Measurements from ENCODE around the gene FILIP1.

Gene FILIP1, protein sequence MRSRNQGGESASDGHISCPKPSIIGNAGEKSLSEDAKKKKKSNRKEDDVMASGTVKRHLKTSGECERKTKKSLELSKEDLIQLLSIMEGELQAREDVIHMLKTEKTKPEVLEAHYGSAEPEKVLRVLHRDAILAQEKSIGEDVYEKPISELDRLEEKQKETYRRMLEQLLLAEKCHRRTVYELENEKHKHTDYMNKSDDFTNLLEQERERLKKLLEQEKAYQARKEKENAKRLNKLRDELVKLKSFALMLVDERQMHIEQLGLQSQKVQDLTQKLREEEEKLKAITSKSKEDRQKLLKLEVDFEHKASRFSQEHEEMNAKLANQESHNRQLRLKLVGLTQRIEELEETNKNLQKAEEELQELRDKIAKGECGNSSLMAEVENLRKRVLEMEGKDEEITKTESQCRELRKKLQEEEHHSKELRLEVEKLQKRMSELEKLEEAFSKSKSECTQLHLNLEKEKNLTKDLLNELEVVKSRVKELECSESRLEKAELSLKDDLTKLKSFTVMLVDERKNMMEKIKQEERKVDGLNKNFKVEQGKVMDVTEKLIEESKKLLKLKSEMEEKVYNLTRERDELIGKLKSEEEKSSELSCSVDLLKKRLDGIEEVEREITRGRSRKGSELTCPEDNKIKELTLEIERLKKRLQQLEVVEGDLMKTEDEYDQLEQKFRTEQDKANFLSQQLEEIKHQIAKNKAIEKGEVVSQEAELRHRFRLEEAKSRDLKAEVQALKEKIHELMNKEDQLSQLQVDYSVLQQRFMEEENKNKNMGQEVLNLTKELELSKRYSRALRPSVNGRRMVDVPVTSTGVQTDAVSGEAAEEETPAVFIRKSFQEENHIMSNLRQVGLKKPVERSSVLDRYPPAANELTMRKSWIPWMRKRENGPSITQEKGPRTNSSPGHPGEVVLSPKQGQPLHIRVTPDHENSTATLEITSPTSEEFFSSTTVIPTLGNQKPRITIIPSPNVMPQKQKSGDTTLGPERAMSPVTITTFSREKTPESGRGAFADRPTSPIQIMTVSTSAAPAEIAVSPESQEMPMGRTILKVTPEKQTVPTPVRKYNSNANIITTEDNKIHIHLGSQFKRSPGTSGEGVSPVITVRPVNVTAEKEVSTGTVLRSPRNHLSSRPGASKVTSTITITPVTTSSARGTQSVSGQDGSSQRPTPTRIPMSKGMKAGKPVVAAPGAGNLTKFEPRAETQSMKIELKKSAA (N-terminal part only)

DNA sequence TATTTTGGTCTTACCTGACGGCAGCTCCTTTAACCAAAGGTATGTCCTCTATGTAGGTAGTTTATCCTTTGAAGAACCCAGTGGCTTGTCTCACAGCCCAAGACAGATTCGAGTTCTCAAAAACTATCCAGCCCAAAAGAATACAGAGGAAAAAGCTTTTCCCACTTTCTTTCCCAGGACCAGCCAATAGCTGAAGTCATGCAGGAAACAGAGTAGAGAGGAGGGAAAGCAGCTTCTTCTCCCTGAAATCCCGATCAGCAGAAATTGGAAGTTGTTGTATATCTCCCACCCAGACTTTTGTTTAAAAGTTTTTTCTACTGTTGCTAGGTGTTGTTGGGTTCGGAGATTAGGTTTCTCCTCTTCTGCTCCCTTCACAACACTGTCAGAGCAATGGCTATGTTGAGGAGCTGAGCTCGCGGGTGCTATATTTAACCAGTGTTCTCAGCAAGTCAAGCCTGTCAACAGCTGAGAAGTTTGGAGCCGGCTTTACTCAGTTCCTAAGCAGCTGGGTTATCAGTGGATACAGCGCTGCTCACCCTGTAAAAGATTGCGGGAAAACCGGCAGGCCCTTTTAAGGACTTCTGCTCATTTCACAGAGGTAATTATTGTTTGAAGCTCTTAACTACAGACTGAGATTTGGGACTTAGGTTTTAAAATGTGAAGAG is at the start of gene FILIP1:
TSS of gene FILIP1 (minus strand) at position 401 of the 665 bp plus-strand sequence. CDS start 78,828 bp downstream, outside the sequence.
- no peak for DNase-seq

DNA sequence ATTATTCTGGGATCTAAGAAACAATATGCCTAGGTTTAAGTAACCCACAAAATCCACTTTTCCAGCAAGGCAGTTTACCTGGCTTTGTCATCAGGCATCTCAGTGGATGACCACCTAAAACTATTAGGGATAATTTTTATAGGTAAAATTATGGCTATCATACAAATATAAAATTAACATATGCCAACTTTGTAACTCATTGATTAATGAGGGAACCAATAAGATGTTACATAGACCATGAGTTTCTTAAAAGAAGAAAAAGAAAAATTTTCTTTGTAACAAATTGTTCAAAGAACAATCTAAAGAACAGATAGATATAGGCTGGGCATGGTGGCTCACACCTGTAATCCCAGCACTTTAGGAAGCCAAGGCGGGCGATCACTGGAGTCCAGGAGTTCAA is 49.7 kb upstream of the FILIP1 start:
- no peak for DNase-seq

DNA sequence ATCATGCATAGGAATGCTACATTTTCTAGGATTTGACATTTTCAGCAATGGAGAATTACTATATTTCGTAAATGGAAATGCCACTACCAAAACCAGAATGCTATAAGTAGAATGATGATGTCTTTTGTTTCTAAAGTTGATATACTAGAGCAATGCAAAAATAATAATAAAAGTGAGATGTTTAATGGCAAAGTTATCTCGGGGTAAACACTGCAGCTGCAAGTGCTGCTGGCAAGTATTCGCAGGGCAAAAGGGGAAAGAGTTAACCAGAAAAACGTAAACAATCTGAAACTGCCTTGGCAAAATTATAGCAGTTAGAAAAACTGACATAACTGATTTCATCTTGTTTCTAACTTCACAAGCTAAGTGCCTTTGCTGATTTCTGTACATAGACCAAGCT is 45.5 kb upstream of the FILIP1 start:
- no peak for DNase-seq

DNA sequence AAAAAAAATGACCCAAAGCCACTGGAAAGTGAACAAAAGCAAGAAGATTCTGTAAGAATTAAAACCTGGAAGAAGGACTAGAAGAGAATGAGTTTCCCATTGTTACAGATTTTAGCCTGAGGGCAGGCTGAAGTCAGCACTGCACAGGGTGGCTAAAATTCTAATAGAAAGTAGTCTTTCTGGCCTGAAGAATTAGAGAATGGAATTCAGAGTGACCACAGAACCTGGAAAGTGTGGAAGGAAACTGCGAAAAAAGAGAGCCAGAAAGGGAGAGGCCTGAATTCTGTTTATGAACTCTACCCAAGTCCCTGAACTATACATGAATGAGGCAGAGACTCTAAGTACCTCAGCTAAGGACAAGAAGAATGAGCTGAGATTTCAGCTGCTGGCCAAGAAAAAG is 38.9 kb upstream of the FILIP1 start:
- DNase-seq, result no peak

DNA sequence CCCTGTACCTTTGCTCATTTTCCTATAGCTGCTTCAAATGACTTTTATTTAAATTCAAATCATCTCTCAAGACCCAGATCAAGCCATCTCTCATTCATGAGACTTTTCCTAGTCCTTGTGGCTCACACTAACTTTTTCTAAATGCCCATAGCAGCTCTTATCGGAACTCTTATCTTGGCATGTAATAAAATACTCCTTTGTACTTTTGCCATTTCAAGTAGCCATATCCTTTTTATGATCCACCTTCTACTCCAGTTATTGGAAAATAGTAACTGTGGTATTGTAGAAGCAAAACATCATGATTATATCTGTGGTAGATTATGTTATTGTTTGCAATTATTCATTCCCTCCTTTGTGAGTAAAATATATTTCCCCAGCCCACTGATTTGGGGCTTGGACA is 37.6 kb upstream of the FILIP1 start:
- no peak for DNase-seq

DNA sequence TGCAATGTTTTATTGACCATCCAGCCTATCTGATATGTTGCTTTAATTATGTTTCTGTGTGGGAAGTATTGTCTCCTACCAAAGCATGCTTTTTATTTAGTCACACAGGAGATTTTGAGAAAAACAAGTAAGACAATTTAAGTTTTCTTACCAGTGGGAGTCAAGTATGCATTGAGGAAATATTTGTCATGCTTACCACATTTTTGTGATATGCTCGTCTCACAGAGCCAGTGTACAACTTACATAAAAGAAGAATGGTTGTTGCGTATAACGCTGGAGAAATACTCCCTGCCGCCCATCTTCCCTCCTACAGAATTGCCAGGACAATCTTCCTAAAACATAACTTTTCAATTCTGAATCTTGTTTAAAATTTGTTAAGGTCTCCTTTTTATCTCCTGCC is 37.1 kb upstream of the FILIP1 start:
- no peak for DNase-seq

DNA sequence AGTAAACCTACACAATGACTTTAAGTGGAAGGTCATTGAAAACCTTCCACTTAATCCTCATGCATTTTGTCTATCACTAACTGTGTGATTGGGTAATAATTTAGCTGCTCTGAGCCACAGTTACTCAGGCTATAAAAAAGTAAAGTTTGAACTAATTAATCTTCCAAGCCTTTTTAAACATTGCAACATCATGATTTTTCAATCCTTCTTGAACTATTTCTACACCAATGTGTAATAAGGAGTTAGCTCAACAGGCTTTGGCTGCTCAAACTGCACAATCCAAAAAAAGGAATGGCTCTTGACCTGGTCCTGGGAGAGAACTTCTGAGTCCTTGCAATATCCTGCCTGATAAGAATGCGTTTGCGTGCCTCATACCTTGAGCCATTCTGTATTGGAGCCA is 34.8 kb upstream of the FILIP1 start:
- no peak for DNase-seq

DNA sequence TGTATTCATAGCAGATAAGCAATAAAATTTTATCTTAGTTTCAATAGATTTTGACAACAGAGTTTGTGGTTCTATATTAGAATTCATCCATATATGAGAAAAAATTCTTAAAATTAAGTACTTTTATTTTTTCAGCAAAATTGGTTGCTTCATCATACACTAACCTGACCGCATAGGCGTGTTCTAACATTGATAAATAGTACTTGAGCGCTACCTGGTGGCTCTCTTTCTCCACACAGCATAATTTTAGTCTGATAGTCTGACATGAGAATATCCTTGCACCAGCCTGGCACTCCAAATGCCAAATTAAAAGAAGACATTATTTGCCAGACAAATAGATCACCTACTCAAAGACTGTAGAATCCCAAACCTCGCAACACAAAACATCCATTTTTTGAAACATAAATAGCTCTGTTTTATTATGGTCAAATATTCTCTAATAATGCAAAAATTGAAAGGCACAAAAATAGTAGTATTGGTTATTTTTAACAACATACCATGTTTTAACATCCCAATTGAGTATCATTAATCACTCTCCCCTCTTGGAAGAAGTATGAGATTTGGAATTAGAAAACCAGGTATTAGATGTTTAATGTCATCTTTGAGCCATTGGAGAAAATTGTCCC is 33.0 kb upstream of the FILIP1 start:
- peak; percentile 62 for DNase-seq

DNA sequence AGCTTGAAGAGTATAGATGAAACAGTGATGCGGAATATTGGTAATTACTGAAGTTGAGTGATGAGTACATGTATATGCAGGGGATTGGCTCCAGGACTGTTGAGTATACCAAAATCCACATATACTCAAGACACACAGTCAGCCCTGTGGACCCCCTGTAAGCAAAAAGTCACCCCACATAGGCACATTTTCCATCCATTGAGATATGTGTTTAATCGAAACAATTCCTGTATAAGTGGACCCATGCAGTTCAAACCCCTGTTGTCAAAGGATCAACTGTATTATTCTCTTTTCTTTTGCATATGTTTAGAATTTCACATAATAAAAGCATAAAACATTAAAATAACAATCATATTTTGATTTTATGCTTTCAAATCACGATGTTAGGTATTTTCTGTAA is 32.1 kb upstream of the FILIP1 start:
- DNase-seq, result no peak

DNA sequence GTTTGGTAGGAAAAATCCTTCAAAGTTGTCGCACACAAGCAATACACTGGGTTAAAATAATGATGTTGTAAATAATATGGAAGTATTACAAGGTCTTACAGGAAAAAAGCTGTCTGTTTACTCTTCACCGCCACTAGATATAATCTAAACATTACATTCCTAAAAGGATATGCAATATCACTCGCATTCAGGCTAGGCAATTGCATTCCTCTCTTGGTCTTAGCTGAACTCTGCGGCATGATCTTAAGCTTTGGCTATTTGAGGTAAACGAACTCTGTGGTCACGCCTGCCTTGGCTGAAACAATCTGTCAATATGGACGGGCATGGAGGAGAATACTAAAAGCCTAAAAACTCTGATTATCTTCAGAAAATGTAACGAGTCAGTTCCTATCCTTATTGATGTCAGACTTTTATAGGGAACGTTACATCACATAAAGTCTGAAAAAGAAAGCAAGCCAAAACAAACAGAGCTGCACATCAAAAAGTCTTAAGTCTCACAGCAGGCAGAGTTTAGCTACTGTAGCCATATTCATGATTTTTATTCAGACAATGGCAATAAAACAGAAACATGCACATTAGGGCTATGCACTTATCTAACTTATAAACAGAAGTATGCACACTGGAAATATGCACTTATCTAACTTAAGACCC is 30.8 kb upstream of the FILIP1 start:
- no peak for DNase-seq

DNA sequence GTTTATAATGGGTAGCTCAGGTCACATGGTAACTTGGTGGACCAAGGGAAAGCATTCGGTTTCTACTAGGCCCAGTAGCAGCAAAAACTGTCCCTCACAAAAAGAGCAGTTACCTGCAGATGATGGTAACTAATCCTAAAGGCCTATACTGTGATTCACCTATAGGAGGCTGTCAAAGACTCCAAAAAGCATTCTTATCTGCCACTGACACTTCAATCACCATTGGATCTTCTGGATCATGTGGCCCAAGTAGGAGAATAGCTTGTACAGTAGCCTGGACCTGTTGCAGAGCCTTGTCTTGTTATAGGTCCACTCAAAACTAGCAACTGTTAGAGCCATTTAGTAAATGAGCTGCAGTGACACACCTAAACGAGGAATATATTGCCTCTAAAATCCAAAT is 23.2 kb upstream of the FILIP1 start:
- no peak for DNase-seq

DNA sequence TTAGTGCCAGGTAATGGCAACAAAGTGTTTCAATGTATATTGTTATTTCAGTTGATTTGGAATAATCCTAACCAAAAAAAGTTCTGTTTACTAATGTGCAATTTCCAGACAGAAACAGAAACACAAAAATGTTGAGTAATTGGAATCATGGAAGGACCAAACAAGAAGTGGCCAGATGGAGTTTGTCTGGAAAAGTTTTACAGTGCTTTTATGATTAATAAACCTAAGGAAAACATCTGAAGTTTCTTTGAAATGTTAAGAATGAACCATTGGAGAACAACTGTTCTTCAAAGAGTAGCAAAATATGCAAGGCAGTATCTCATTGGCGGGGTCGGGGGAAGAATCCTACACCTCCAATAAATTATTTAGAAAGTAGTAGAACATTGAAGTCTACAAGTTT is 19.0 kb upstream of the FILIP1 start:
- DNase-seq, result no peak

DNA sequence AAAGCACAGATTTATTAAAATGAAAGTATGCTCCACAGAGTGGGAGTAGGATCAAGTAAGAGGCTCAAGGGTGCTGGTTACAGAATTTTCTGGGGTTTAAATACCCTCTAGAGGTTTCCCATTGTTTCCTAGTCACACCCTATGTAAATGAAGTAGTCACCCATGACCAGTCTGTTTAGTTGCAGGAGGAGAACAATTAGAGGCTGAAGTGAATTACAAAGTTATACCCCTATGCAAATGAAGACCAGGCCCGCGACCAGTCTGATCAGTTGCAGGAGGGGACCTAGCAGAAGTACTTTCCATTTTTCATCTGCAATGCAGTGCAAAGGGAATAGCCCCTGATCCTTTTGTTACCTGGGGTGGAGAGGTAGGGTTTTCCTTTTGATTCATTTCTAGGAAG is 11.8 kb upstream of the FILIP1 start:
- DNase-seq, result no peak

DNA sequence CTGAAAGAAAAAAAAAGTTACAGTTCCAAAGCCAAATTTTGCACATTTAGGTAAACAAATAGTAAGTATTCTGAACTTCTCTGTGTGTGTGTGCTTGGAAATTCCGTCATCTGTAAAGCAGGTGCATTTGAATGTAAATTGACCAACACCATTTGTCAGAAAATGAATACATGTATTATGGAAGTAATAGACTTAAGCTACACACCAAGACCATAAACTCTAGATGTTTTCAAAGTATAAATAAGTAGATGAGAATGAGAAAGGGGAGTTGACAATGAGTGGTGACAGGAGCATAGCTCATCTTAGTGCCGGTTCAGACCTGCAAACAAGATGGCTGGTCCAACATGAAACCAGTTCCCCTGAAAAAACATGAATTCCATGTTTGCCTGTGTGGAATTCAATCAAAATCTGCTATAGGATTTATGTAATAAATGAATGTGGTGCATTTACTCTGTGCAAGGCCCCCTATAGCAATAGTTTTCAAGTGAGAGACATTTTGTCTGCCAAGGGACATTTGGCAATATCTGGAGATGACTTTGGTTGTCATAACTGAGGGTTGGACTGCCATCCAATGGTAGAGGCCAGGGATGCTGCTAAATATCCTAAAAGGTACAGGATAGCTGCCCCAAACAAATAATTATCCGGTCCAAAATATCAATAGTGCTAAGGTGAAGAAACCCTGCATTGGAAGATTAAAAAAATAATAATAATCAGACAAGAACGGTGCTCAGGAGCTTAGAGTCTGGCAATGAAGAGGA is 11.0 kb upstream of the FILIP1 start:
- DNase-seq, result no peak

DNA sequence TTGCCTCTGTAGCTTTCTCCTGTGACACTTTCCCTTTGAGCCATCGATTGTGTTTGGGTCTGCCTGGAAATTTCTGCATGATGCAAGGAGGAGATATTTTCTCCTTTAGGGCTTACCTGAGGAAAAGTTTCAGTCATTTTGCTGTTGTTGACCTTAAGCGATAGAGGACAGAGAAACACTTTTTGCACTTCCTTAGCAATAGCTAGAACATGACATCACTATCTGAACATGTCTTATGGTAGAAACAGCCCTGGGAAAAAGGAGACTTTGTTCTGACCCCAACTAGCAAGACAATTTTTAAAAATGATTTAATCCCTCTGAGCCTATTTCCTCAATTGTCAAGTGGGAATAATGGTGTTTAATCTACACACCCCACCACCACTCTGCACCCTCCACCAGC is 9.7 kb upstream of the FILIP1 start:
- DNase-seq, result no peak

DNA sequence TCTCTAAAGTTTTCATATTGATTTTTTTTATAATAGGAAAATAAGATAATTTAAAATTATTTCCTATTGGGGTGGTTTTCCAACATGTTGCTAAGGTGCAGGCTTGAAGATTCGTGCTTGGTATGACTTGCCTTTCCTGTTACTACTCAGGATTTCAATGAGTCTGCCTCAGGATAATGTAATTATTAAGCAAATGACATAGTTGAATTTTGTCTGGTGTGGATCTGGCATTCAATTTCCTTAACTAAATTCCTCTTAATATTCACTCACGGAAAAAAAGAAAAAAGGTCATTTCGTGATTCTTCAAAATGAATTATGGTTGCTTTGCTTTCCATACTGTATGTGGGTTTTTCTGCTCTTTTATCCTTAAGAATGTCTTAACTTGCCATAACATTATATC is 9.3 kb upstream of the FILIP1 start:
- DNase-seq, result no peak

DNA sequence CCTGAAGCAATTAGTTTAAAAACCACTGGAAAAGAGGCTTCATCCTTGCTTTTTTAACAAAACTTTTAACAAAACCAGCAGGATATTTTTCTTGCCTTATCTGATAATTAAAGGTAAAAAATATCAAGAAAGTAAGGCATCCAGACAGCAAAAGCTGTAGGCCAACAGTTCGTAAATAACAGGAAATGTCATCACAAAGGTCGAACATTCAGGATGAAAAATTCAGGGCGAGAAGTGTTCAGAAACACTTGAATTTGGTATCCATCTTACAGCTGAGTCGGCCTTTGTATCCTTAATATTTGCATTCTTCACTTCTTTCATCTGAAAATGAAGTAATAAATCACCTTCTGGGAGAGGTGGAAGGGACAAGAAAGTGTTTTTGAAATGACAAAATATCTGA is 8.2 kb upstream of the FILIP1 start:
- no peak for DNase-seq

DNA sequence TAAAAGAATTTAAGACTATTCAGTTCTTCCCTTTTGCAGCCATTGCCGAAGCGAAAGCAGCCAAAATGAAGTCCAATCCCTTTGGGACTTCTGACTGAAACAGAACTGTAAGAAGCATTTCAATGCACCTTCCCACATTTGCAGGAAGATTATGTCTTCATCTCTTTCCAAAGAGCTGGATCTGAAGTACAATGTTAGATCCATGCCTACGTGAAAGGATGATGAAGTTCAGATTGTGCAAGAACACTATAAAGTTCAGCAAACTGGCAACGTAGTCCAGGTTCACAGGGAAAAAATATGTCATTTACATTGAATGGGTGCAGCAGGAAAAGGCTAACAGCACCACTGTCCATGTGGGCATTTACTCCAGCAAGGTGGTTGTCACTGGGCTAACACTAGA is 6.0 kb upstream of the FILIP1 start:
- DNase-seq, result no peak

DNA sequence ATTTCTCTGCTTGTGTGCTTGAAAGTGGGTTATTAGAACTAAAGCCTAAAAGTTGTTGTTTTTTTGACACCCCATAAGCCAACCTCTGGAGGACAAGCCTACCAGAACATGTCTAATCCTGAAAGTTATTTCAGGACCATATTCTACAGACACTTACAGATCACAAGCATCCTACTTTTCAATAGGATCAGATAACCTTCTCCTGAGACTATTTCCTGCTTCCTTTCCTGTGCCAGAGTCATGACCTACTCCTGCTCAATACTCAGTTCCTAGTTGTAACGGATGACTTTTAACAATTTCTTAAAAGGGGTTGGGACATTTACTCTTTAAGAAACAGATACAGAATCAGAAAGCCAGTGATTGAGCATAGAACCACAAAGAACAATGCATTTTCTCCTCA is 5.3 kb upstream of the FILIP1 start:
- DNase-seq, result no peak

DNA sequence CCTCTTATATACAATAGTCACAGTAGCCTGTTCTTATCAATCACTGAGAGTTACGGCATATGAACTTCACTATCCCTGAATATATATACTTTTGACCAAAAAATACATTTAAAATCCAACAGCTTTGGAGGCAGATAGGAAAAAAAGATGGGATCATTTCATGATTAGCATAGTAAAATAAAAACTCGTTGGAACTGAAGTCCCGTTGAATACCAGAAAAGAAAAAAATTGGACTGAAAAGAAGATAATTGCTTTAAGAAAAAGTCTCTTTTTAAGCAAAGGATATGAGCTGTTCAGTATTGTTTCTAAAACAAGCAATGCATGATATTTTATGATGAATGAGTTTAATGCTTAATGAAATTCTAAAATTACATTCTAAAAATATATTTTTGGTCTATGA is 4.4 kb upstream of the FILIP1 start:
- no peak for DNase-seq

DNA sequence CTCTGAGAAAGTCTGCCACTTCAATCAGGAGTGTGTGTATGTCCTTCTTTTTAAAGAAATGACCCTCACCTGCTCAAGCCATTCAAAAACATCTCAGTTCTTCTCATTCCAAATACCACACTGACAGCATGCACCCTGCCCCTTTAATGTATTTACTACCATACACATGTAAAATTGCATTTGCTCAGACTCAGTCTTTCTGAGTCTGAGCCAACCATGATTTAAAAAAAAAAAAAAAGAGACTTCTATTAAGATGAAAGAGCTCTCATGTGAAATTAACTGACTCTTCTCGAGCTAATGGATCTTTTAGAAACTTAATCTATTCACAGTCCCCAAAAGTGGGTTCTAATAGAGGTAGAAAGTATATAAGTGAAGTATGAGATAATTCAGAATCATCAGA is 1.4 kb upstream of the FILIP1 start:
- DNase-seq, result no peak

Data from NCI-H774 (cell line).